Mesothelial cell of epicardium (in vitro differentiated cells): ENCODE measurements around the gene SLC38A10. TPM values are rescaled to one million over a fixed set of nuclear protein-coding genes. Genes with fewer than 3 reads are reported as not detected.

Experiments
- DNase-seq, 2 experiments: peaks; one replicate each; pipeline ENCODE4 v3.0.0; 2021; ENCODE audit warnings: low spot score in 2 of 2; ENCODE audit not compliant: unreplicated experiment in 2 of 2
- H3K27ac Mint-ChIP-seq: 2 replicates; pipeline ENCODE4 v1.8.0; 2021; ENCODE audit warnings: mixed read lengths
- H3K27me3 Mint-ChIP-seq: 2 replicates; pipeline ENCODE4 v1.8.0; 2021; ENCODE audit warnings: low read depth, mixed read lengths
- H3K36me3 Mint-ChIP-seq: 2 replicates; pipeline ENCODE4 v1.8.0; 2021; ENCODE audit warnings: mixed read lengths
- H3K4me1 Mint-ChIP-seq: 2 replicates; pipeline ENCODE4 v1.8.0; 2021; ENCODE audit warnings: mixed read lengths
- H3K4me3 Mint-ChIP-seq: 2 replicates; pipeline ENCODE4 v1.8.0; 2021; ENCODE audit warnings: mild to moderate bottlenecking, moderate library complexity, mixed read lengths
- H3K9me3 Mint-ChIP-seq: 2 replicates; pipeline ENCODE4 v1.8.0; 2021; ENCODE audit warnings: mixed read lengths
- CTCF ChIP-seq: fragments of 200-600 bp; sonication (generic); IDR thresholded peaks from one replicate; pipeline ENCODE4 v1.5.0; 2021; ENCODE audit warnings: antibody characterized with exemption; ENCODE audit not compliant: unreplicated experiment
- total RNA-seq: library from RNA; stranded (reverse); gene quantifications from 3 replicates; pipeline ENCODE4 v1.2.1, GENCODE V29; 2021

Gene SLC38A10
- total RNA-seq, 1 donor from 2014 or later: 103 TPM

GRCh38 chr17:81328978-81329926 is 34.1 kb upstream of the SLC38A10 start:
- Mint-ChIP-seq H3K9me3 (no peaks in the 10 kb centered on the region), H3K27ac (peak overlapping the region; percentile 98), H3K4me1 (peaks cover 45% of the 10 kb centered on the region), H3K36me3 (no peaks in the 10 kb centered on the region), H3K4me3 (peak overlapping the region; percentile 44), H3K27me3 (no peaks in the 10 kb centered on the region)
- TF ChIP-seq CTCF: no peak
- peak; percentile 55 to 81 for DNase-seq

GRCh38 chr17:81328489-81328888 is 33.4 kb upstream of the SLC38A10 start:
- Mint-ChIP-seq H3K36me3 (no peaks in the 10 kb centered on the region), H3K4me1 (peaks cover 46% of the 10 kb centered on the region), H3K27ac (peak overlapping the region; percentile 98), H3K9me3 (no peaks in the 10 kb centered on the region), H3K27me3 (no peaks in the 10 kb centered on the region), H3K4me3 (no peak overlapping the region)
- no peak for DNase-seq
- no peak for TF ChIP-seq CTCF

- H3K9me3 Mint-ChIP-seq: no peaks in the 10 kb centered on the region
- no peak for TF ChIP-seq CTCF
- H3K27me3 Mint-ChIP-seq: no peaks in the 10 kb centered on the region
- H3K4me1 Mint-ChIP-seq: peaks cover 39% of the 10 kb centered on the region
- DNase-seq: no peak
- H3K36me3 Mint-ChIP-seq: no peaks in the 10 kb centered on the region
- H3K4me3 Mint-ChIP-seq: no peak overlapping the region
- H3K27ac Mint-ChIP-seq: no peak overlapping the region
Observed at GRCh38 chr17:81325714-81326358, 30.7 kb upstream of the SLC38A10 start.

- Mint-ChIP-seq H3K27ac (peak overlapping the region; percentile 8), H3K36me3 (no peaks in the 10 kb centered on the region), H3K27me3 (no peaks in the 10 kb centered on the region), H3K9me3 (no peaks in the 10 kb centered on the region), H3K4me1 (peaks cover 32% of the 10 kb centered on the region), H3K4me3 (no peak overlapping the region)
- no peak for DNase-seq
- TF ChIP-seq CTCF: no peak
Observed at GRCh38 chr17:81324851-81325713, 30.0 kb upstream of the SLC38A10 start.

GRCh38 chr17:81324177-81324850 is 29.2 kb upstream of the SLC38A10 start:
- Mint-ChIP-seq H3K4me1 (peaks cover 26% of the 10 kb centered on the region), H3K36me3 (no peaks in the 10 kb centered on the region), H3K27ac (peak overlapping the region; percentile 50), H3K9me3 (no peaks in the 10 kb centered on the region), H3K4me3 (no peak overlapping the region), H3K27me3 (no peaks in the 10 kb centered on the region)
- TF ChIP-seq CTCF: no peak
- no peak for DNase-seq
